Measurements from ENCODE around the gene PLXNA3. TPM values are rescaled to one million over a fixed set of nuclear protein-coding genes. Genes with fewer than 3 reads are reported as not detected.

PLXNA3 gene
- total RNA-seq, 1 experiment from 2014 or later = 2.3 TPM

DNA sequence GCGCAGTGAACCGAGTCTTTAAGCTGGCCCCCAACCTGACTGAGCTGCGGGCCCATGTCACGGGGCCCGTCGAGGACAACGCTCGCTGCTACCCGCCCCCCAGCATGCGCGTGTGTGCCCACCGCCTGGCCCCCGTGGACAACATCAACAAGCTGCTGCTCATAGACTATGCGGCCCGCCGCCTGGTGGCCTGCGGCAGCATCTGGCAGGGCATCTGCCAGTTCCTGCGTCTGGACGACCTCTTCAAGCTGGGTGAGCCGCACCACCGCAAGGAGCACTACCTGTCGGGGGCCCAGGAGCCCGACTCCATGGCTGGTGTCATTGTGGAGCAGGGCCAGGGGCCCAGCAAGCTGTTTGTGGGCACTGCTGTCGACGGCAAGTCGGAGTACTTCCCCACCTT lies 2.2 kb downstream of the PLXNA3 start:
- H3K36me3 ChIP-seq (replicated peaks; ENCODE audit: control insufficient read depth, insufficient read depth, low read length) = no peaks in the 10 kb centered on the region; the same call in 1 of the 2 replicates
- no peak overlapping the region for H3K4me3 ChIP-seq (ENCODE audit: insufficient read depth, low read depth, low read length)
- no peak for DNase-seq
- no peaks in the 10 kb centered on the region for H3K27me3 ChIP-seq (ENCODE audit: control insufficient read depth, insufficient read depth, low read length)

DNA sequence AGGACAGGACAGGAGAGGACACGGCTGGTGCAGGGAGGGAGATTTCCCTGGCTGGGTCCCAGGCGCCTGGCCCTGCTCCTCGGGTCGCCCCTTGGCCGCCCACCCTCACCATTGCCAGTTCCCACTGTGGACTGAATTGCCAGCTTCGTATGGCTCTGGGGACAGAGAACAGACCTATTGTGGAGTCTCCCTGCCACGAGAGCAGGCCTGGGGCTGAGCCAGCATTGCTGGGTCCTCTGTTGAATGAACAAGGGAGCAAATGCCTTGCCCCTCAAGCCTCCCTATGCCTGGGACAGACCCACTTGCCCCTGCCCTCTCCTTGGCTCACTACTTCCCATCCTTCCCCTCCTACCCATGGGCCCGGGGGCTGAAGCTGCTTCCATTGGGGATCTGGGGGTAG lies 4.3 kb downstream of the PLXNA3 start:
- DNase-seq = no peak
- Histone ChIP-seq H3K4me3 (ENCODE audit: insufficient read depth, low read depth, low read length) (no peak overlapping the region), H3K36me3 (replicated peaks; ENCODE audit: control insufficient read depth, insufficient read depth, low read length) (no peaks in the 10 kb centered on the region; the same call in 1 of the 2 replicates), H3K27me3 (ENCODE audit: control insufficient read depth, insufficient read depth, low read length) (no peaks in the 10 kb centered on the region)

DNA sequence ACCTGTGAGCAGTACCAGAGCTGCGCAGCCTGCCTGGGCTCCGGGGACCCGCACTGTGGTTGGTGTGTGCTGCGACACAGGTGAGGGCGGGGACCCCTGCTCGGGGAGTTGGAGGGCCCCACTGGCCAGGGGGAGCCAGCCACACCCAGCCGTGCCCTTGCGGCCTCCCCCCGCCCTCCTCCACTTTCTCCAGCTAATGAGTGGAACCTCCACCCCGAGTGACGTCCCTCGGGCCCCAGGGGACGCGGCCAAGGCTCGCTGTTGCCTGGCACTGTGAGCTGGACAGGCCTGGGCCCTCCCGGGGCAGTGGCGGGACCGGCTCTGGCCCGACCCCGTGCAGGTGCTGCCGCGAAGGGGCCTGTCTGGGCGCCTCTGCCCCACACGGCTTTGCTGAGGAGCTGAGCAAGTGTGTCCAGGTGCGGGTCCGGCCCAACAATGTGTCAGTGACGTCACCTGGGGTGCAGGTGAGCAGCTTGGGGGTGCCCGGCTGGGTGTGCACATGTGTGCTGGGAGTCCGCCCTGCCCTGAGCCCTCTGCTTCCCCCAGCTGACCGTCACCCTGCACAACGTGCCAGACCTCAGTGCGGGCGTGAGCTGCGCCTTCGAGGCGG lies 5.6 kb downstream of the PLXNA3 start:
- no peaks in the 10 kb centered on the region for H3K27me3 ChIP-seq (ENCODE audit: control insufficient read depth, insufficient read depth, low read length)
- DNase-seq = no peak
- no peak overlapping the region for H3K4me3 ChIP-seq (ENCODE audit: insufficient read depth, low read depth, low read length)
- no peaks in the 10 kb centered on the region; the same call in 1 of the 2 replicates for H3K36me3 ChIP-seq (replicated peaks; ENCODE audit: control insufficient read depth, insufficient read depth, low read length)

DNA sequence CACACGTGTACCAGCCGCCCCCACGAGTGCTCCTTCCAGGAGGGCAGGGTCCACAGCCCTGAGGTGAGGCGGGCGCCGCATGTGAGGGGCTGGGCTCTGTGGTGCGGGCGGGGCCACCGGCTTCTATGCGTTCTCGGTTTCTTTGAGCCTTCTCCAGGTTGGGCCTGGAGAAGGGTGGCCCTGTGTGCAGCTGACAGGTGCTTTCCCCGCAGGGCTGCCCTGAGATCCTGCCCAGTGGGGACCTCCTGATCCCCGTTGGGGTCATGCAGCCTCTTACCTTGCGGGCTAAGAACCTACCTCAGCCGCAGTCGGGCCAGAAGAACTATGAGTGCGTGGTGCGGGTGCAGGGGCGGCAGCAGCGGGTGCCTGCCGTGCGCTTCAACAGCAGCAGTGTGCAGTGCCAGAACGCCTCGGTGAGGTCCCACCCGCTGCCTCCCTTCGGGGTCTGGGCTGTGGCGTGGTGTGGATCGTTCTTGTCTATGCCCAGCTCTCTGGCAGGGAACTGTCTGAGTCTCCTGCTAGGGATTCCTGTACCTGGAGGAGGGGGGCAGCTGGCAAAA lies 6.8 kb downstream of the PLXNA3 start:
- Histone ChIP-seq H3K36me3 (replicated peaks; ENCODE audit: control insufficient read depth, insufficient read depth, low read length) (no peaks in the 10 kb centered on the region; the same call in 1 of the 2 replicates), H3K4me3 (ENCODE audit: insufficient read depth, low read depth, low read length) (no peak overlapping the region), H3K27me3 (ENCODE audit: control insufficient read depth, insufficient read depth, low read length) (no peaks in the 10 kb centered on the region)
- DNase-seq = no peak

DNA sequence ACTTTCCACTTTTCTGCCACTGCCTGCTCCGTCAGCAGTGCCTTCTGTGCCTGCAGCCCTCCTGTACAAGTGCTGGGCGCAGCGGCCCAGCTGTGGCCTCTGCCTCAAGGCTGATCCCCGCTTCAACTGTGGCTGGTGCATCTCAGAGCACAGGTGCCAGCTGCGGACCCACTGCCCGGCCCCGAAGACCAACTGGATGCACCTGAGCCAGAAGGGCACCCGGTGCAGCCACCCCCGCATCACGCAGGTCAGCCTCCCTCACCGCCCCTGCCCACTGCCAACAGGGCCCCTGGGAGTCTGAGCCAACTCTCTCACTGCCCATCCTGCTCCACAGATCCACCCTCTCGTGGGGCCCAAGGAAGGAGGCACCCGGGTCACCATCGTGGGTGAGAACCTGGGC lies 7.5 kb downstream of the PLXNA3 start:
- Histone ChIP-seq H3K27me3 (ENCODE audit: control insufficient read depth, insufficient read depth, low read length) (no peaks in the 10 kb centered on the region), H3K4me3 (ENCODE audit: insufficient read depth, low read depth, low read length) (no peak overlapping the region), H3K36me3 (replicated peaks; ENCODE audit: control insufficient read depth, insufficient read depth, low read length) (no peaks in the 10 kb centered on the region; the same call in 1 of the 2 replicates)
- no peak for DNase-seq

DNA sequence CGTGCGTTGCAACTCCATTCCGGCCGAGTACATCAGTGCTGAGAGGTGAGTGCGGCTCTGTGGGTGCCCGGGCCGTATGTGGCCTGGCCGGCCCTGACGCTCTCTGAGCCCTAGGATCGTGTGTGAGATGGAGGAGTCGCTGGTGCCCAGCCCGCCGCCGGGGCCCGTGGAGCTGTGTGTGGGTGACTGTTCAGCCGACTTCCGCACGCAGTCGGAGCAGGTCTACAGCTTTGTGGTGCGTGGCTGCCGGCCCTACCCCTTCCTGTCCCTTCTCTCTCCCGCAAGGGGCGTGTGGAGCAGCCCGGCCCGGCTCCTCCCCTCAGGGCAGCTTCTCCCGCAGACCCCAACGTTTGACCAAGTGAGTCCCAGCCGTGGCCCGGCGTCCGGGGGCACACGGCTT lies 8.0 kb downstream of the PLXNA3 start:
- DNase-seq = no peak
- Histone ChIP-seq H3K4me3 (ENCODE audit: insufficient read depth, low read depth, low read length) (no peak overlapping the region), H3K36me3 (replicated peaks; ENCODE audit: control insufficient read depth, insufficient read depth, low read length) (no peaks in the 10 kb centered on the region; the same call in 1 of the 2 replicates)

DNA sequence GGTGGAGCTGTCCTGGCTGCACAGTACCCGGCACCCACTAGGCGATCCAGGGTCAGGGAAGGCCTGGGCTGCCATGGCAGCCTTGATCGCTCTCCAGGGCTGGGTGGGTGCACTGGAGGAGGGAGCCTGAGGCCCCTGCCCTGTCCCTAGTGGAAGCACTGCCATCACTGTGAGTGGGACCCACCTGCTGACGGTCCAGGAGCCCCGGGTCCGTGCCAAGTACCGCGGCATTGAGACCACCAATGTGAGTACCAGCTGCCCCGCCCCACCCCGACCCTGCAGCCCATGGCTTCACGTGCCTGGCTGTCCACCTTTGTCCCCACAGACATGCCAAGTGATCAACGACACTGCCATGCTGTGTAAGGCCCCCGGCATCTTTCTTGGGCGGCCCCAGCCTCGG lies 8.8 kb downstream of the PLXNA3 start:
- Histone ChIP-seq H3K36me3 (replicated peaks; ENCODE audit: control insufficient read depth, insufficient read depth, low read length) (no peaks in the 10 kb centered on the region; the same call in 1 of the 2 replicates), H3K27me3 (ENCODE audit: control insufficient read depth, insufficient read depth, low read length) (no peaks in the 10 kb centered on the region), H3K4me3 (ENCODE audit: insufficient read depth, low read depth, low read length) (no peak overlapping the region)
- DNase-seq = no peak

More for the DNA sequence above, 8.0 kb downstream of the PLXNA3 start:
- H3K27me3 ChIP-seq (ENCODE audit: control insufficient read depth, insufficient read depth, low read length) = no peaks in the 10 kb centered on the region

DNA sequence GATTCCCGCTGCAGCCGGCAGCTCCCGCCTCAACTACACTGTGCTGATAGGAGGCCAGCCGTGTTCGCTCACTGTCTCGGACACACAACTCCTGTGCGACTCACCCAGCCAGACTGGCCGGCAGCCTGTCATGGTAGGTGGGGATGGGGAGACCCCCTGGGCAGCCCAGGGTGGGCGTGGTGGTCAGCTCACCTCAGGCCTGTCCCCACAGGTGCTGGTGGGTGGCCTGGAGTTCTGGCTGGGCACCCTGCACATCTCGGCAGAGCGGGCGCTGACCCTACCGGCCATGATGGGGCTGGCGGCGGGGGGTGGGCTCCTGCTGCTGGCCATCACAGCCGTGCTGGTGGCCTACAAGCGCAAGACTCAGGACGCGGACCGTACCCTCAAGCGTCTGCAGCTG lies 9.5 kb downstream of the PLXNA3 start:
- no peaks in the 10 kb centered on the region for H3K27me3 ChIP-seq (ENCODE audit: control insufficient read depth, insufficient read depth, low read length)
- no peak overlapping the region for H3K4me3 ChIP-seq (ENCODE audit: insufficient read depth, low read depth, low read length)
- DNase-seq = no peak
- no peaks in the 10 kb centered on the region; the same call in 1 of the 2 replicates for H3K36me3 ChIP-seq (replicated peaks; ENCODE audit: control insufficient read depth, insufficient read depth, low read length)

DNA sequence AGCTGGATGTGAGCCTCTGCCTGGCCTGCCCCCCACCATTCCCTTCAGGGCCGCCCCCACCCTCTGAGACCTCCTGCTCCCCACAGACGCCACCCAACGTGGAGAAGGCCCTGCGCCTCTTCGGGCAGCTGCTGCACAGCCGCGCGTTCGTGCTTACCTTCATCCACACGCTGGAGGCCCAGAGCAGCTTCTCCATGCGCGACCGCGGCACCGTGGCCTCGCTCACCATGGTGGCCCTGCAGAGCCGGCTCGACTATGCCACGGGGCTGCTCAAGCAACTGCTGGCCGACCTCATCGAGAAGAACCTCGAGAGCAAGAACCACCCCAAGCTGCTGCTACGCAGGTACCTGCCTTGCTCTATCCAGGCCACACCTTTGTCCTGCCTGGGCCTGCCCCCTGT lies 10.1 kb downstream of the PLXNA3 start:
- DNase-seq = no peak
- Histone ChIP-seq H3K36me3 (replicated peaks; ENCODE audit: control insufficient read depth, insufficient read depth, low read length) (no peaks in the 10 kb centered on the region; the same call in 1 of the 2 replicates), H3K4me3 (ENCODE audit: insufficient read depth, low read depth, low read length) (no peak overlapping the region), H3K27me3 (ENCODE audit: control insufficient read depth, insufficient read depth, low read length) (no peaks in the 10 kb centered on the region)

DNA sequence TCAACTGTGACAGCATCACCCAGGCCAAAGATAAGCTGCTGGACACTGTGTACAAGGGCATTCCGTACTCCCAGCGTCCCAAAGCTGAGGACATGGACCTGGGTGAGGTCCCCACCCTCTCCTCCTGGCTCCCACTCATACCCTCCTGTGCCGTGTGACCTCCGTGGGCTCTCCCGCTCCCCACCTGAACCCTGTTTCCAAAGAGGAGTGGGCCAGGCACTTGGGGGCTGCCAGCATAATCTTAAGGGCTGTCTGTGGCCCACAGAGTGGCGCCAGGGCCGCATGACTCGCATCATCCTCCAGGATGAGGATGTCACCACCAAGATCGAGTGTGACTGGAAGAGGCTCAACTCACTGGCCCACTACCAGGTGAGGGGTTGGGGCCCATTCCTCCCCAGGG lies 11.0 kb downstream of the PLXNA3 start:
- no peak for DNase-seq
- no peaks in the 10 kb centered on the region; the same call in 1 of the 2 replicates for H3K36me3 ChIP-seq (replicated peaks; ENCODE audit: control insufficient read depth, insufficient read depth, low read length)
- H3K4me3 ChIP-seq (ENCODE audit: insufficient read depth, low read depth, low read length) = no peak overlapping the region

DNA sequence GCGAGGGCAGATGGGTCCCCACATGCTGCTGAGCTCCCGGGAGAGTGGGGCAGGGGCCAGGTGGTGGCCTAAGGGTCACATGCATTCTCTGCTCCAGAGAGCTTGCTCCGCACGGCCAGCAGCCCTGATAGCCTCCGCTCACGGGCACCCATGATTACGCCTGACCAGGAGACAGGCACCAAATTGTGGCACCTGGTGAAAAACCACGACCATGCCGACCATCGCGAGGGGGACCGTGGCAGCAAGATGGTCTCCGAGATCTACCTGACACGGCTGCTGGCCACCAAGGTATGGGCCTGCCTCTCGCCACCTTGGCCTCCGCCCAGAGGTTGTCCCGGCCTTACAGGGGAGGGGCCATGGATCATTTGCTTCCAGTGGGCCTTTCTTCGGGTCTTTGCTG lies 11.8 kb downstream of the PLXNA3 start:
- Histone ChIP-seq H3K36me3 (replicated peaks; ENCODE audit: control insufficient read depth, insufficient read depth, low read length) (no peaks in the 10 kb centered on the region; the same call in 1 of the 2 replicates), H3K27me3 (ENCODE audit: control insufficient read depth, insufficient read depth, low read length) (no peaks in the 10 kb centered on the region), H3K4me3 (ENCODE audit: insufficient read depth, low read depth, low read length) (no peak overlapping the region)
- no peak for DNase-seq

More for the DNA sequence above, 11.0 kb downstream of the PLXNA3 start:
- H3K27me3 ChIP-seq (ENCODE audit: control insufficient read depth, insufficient read depth, low read length) = no peaks in the 10 kb centered on the region

DNA sequence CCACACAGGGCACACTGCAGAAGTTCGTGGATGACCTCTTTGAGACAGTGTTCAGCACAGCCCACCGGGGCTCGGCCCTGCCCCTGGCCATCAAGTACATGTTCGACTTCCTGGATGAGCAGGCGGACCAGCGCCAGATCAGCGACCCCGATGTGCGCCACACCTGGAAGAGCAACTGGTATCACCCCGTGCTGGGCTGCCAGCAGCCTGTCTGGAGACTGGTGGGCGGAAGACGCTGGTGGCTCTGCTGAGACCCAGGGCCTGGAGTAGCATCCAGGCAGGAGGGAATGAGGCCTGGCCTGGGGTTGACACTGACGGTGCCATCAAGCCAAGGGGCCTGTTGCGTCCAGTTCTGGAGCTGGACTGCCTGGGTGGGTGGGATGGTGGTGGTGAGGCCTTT lies 12.4 kb downstream of the PLXNA3 start:
- DNase-seq = no peak
- Histone ChIP-seq H3K27me3 (ENCODE audit: control insufficient read depth, insufficient read depth, low read length) (no peaks in the 10 kb centered on the region), H3K36me3 (replicated peaks; ENCODE audit: control insufficient read depth, insufficient read depth, low read length) (no peaks in the 10 kb centered on the region; the same call in 1 of the 2 replicates), H3K4me3 (ENCODE audit: insufficient read depth, low read depth, low read length) (no peak overlapping the region)

DNA sequence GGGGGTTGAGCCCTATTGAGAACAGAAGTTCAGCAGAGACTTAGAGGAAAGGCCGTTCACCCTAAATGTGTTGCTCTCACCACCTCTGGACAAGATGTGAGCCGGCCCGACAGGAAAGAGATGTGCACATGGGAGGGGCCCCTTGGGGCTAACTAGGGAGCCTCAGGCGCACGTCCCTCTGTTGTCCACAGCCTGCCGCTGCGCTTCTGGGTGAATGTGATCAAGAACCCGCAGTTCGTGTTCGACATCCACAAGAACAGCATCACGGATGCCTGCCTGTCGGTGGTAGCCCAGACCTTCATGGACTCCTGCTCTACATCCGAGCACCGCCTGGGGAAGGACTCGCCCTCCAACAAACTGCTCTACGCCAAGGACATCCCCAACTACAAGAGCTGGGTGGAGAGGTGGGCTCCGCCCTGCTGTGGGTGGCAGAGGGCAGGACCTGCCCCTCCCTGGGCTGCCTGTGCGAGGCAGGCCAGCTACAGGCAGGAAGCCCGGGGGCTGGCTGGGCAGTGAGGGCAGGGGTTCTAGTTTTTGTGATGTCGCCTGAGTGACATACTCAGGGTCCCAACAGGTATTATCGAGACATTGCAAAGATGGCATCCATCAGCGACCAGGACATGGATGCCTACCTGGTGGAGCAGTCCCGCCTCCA lies 13.0 kb downstream of the PLXNA3 start:
- H3K4me3 ChIP-seq (ENCODE audit: insufficient read depth, low read depth, low read length) = no peak overlapping the region
- H3K27me3 ChIP-seq (ENCODE audit: control insufficient read depth, insufficient read depth, low read length) = no peaks in the 10 kb centered on the region
- DNase-seq = no peak
- no peaks in the 10 kb centered on the region; the same call in 1 of the 2 replicates for H3K36me3 ChIP-seq (replicated peaks; ENCODE audit: control insufficient read depth, insufficient read depth, low read length)

DNA sequence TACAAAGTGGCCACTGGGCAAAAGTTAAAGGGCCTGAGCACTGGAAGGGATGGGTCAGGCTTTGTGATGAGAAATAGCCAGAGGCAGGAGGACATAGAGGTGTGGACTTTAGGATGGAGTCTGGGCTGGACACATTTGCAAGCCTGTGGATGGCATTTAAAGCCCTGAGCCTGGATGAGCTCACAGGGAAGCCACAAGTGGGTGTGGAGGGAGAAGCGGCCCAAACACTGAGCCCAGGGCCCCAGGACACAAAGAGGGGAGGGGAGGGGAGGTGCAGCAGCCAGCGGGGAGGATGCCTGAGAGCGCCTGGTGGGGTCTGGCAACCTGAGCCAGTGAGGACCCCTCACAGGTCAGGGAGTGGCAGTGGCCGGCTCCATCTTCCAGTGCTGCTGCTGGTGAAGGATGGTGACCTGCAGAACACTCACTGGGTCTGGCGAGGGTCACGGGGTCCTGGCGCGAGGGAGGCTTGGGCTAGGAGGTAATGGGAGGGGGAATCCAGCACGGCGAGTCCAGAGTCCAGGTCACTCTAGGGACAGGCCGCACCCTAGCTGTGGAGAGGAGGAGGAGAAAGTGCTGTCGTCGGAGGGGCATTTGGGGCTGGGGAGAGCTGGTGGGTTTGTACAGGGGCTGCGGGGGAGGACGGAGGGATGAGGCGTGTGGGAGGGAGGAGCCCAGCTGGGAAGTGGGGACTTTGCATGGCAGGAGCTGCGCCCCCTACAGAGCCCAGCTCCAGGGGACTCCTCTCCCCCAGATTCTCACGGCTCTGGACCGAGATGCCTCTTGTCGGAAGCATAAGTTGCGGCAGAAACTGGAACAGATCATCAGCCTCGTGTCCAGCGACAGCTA lies 14.0 kb downstream of the PLXNA3 start:
- no peak overlapping the region for H3K4me3 ChIP-seq (ENCODE audit: insufficient read depth, low read depth, low read length)
- no peak for DNase-seq
- H3K36me3 ChIP-seq (replicated peaks; ENCODE audit: control insufficient read depth, insufficient read depth, low read length) = no peaks in the 10 kb centered on the region; the same call in 1 of the 2 replicates
- no peaks in the 10 kb centered on the region for H3K27me3 ChIP-seq (ENCODE audit: control insufficient read depth, insufficient read depth, low read length)

Data from H7 (cell line).